Karpas-422 (cell line): Measurements from ENCODE around the gene SPEF2. TPM values are rescaled to one million over a fixed set of nuclear protein-coding genes. Genes with fewer than 3 reads are reported as not detected.

Source experiments
- DNase-seq: peaks from one replicate; pipeline ENCODE4 v3.0.0-alpha.2; 2015
- H2AFZ ChIP-seq: fragments of 200-600 bp; sonication (generic); 2 replicates; pipeline ENCODE4 v1.6.1; 2014; ENCODE audit warnings: antibody characterized with exemption, low read length, mixed read lengths
- H3K27ac ChIP-seq: fragments of 200-600 bp; sonication (generic); 2 replicates; pipeline ENCODE4 v1.5.1; 2014; ENCODE audit warnings: mild to moderate bottlenecking, low read length, moderate library complexity
- H3K27me3 ChIP-seq: fragments of 200-600 bp; sonication (generic); 2 replicates; pipeline ENCODE4 v1.6.1; 2014; ENCODE audit warnings: low read length, mixed read lengths
- H3K36me3 ChIP-seq: fragments of 200-600 bp; sonication (generic); 2 replicates; pipeline ENCODE4 v1.6.1; 2014; ENCODE audit warnings: low read length, mixed read lengths; ENCODE audit not compliant: insufficient read depth
- H3K4me1 ChIP-seq: fragments of 200-600 bp; sonication (generic); 2 replicates; pipeline ENCODE4 v1.6.1; 2014; ENCODE audit warnings: mild to moderate bottlenecking, low read length, mixed read lengths
- H3K4me2 ChIP-seq: fragments of 200-600 bp; sonication (generic); 2 replicates; pipeline ENCODE4 v1.6.1; 2014; ENCODE audit warnings: low read length, low read depth, mild to moderate bottlenecking; ENCODE audit not compliant: poor library complexity, severe bottlenecking
- H3K4me3 ChIP-seq: fragments of 200-600 bp; sonication (generic); 2 replicates; pipeline ENCODE4 v1.5.1; 2014; ENCODE audit warnings: mild to moderate bottlenecking, antibody characterized with exemption, low read length, mixed read lengths
- H3K79me2 ChIP-seq: fragments of 200-600 bp; sonication (generic); 2 replicates; pipeline ENCODE4 v1.6.1; 2014; ENCODE audit warnings: mild to moderate bottlenecking, low read length, mixed read lengths
- H3K9ac ChIP-seq: fragments of 200-600 bp; sonication (generic); 2 replicates; pipeline ENCODE4 v1.6.0; 2014; ENCODE audit warnings: low read length
- H3K9me2 ChIP-seq: fragments of 200-600 bp; sonication (generic), shearing (Covaris generic); replicated peaks from 2 replicates; pipeline ENCODE4 v1.6.0; 2014; ENCODE audit warnings: mild to moderate bottlenecking, low read length, moderate library complexity; ENCODE audit not compliant: insufficient read depth
- H3K9me3 ChIP-seq: fragments of 300-700, 200-600 bp; sonication (generic); 2 replicates; pipeline ENCODE4 v1.6.1; 2014; ENCODE audit warnings: low read length, mixed read lengths
- H4K20me1 ChIP-seq: fragments of 200-600 bp; sonication (generic); 2 replicates; pipeline ENCODE4 v1.6.1; 2014; ENCODE audit warnings: mild to moderate bottlenecking, antibody characterized with exemption, low read length, low read depth; ENCODE audit not compliant: insufficient read depth
- total RNA-seq: library from RNA; depleted of rRNA; stranded (reverse); fragments of >200 nt; shearing (Covaris generic); gene quantifications from 2 replicates; pipeline ENCODE4 v1.2.3, GENCODE V29; 2014; ENCODE audit warnings: low replicate concordance

Gene SPEF2
- total RNA-seq, 1 experiment from 2014 or later, result not detected

- no peaks in the 10 kb centered on the region for H3K9me3 ChIP-seq
- H4K20me1 ChIP-seq, result no peaks in the 10 kb centered on the region
- H3K4me2 ChIP-seq, result no peak overlapping the region
- no peaks in the 10 kb centered on the region for H3K9me2 ChIP-seq
- H3K4me1 ChIP-seq, result no peaks in the 10 kb centered on the region
- no peak overlapping the region for H2AFZ ChIP-seq
- no peak overlapping the region for H3K27ac ChIP-seq
- no peaks in the 10 kb centered on the region for H3K79me2 ChIP-seq
- no peaks in the 10 kb centered on the region for H3K36me3 ChIP-seq
- DNase-seq, result no peak
- no peaks in the 10 kb centered on the region for H3K27me3 ChIP-seq
- H3K4me3 ChIP-seq, result no peak overlapping the region
- no peak overlapping the region for H3K9ac ChIP-seq
Measured at GRCh38 chr5:35761541-35761940, 143.9 kb downstream of the SPEF2 start.

GRCh38 chr5:35762368-35762767, 144.7 kb downstream of the SPEF2 start:
- Histone ChIP-seq H3K27ac (no peak overlapping the region), H3K4me2 (no peak overlapping the region), H3K9ac (no peak overlapping the region), H3K4me1 (no peaks in the 10 kb centered on the region), H3K9me3 (no peaks in the 10 kb centered on the region), H3K27me3 (no peaks in the 10 kb centered on the region), H4K20me1 (no peaks in the 10 kb centered on the region), H3K4me3 (no peak overlapping the region), H3K79me2 (no peaks in the 10 kb centered on the region), H2AFZ (no peak overlapping the region), H3K9me2 (no peaks in the 10 kb centered on the region), H3K36me3 (no peaks in the 10 kb centered on the region)
- no peak for DNase-seq

DNA sequence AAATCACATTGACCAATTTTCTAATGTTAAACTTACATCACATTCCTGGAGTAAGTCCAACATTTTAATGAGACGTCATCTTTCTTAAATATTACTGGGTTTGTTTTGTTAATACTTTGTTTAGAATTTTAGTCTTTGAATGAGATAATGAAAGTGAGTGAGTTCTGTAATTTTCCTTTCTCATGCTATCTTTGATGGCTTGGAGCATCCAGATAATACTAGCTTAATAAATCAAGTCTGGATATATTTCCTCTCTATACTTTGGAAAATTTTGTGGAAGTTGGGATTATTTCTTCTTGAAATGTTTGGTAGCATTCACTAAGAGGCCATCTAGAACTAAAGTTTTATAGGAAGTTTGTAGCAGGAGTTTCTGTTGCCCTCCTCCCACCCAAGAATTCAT, 148.3 kb downstream of the SPEF2 start:
- H4K20me1 ChIP-seq, result no peaks in the 10 kb centered on the region
- no peaks in the 10 kb centered on the region for H3K9me2 ChIP-seq
- no peaks in the 10 kb centered on the region for H3K9me3 ChIP-seq
- H3K36me3 ChIP-seq, result no peaks in the 10 kb centered on the region
- H3K27ac ChIP-seq, result no peak overlapping the region
- no peak overlapping the region for H3K9ac ChIP-seq
- DNase-seq, result no peak
- H3K4me1 ChIP-seq, result no peaks in the 10 kb centered on the region
- no peak overlapping the region for H3K4me3 ChIP-seq
- no peak overlapping the region for H2AFZ ChIP-seq
- H3K79me2 ChIP-seq, result no peaks in the 10 kb centered on the region
- H3K4me2 ChIP-seq, result no peak overlapping the region
- no peaks in the 10 kb centered on the region for H3K27me3 ChIP-seq

DNA sequence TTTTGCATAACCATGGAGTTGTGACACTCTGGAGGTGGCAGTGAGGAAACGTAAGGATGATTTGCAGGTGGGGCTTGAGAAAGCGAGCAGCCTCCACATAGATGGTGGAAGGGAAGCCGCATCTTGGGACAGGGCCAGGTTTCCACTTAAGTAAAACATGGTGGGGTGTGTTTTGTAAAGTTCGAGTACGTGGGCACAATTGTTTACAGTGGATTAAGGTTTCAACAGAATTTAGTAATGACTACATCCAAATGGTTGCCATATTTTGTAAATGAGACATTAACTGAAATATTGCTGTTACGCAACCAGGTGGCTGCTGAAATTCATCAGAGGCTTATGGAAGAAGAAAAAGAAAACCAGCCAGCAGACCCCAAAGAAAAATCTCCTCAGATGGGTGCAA, 153.6 kb downstream of the SPEF2 start:
- H2AFZ ChIP-seq, result no peak overlapping the region
- H3K4me2 ChIP-seq, result no peak overlapping the region
- H4K20me1 ChIP-seq, result no peaks in the 10 kb centered on the region
- H3K36me3 ChIP-seq, result no peaks in the 10 kb centered on the region
- no peaks in the 10 kb centered on the region for H3K9me2 ChIP-seq
- H3K27me3 ChIP-seq, result no peaks in the 10 kb centered on the region
- DNase-seq, result no peak
- no peak overlapping the region for H3K9ac ChIP-seq
- no peaks in the 10 kb centered on the region for H3K79me2 ChIP-seq
- H3K4me3 ChIP-seq, result no peak overlapping the region
- H3K4me1 ChIP-seq, result no peaks in the 10 kb centered on the region
- no peak overlapping the region for H3K27ac ChIP-seq
- H3K9me3 ChIP-seq, result no peaks in the 10 kb centered on the region

DNA sequence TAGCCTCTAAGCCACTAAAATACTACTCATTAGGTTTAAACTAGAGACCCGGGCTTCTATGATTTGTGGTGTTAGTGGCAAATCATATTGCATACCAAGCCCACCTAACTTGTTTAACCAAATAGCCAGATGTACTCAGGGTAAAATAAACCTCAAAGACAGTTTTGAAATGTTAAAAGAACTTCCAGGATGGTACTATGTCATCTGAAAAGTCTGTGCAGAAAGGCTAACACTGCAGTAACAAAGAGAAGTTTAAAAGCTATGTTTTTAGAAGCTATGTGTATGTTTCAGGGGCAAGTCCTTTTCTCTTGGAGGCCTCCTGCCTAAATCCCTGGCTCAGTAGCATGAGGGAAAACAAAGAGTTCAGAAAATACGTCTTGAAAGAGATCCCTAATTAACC, 154.2 kb downstream of the SPEF2 start:
- DNase-seq, result no peak
- no peaks in the 10 kb centered on the region for H3K4me1 ChIP-seq
- H3K9me2 ChIP-seq, result no peaks in the 10 kb centered on the region
- no peaks in the 10 kb centered on the region for H3K79me2 ChIP-seq
- H3K27ac ChIP-seq, result no peak overlapping the region
- no peaks in the 10 kb centered on the region for H3K36me3 ChIP-seq
- H3K27me3 ChIP-seq, result no peaks in the 10 kb centered on the region
- no peaks in the 10 kb centered on the region for H3K9me3 ChIP-seq
- no peak overlapping the region for H2AFZ ChIP-seq
- no peak overlapping the region for H3K4me2 ChIP-seq
- H3K4me3 ChIP-seq, result no peak overlapping the region
- no peak overlapping the region for H3K9ac ChIP-seq
- H4K20me1 ChIP-seq, result no peaks in the 10 kb centered on the region

DNA sequence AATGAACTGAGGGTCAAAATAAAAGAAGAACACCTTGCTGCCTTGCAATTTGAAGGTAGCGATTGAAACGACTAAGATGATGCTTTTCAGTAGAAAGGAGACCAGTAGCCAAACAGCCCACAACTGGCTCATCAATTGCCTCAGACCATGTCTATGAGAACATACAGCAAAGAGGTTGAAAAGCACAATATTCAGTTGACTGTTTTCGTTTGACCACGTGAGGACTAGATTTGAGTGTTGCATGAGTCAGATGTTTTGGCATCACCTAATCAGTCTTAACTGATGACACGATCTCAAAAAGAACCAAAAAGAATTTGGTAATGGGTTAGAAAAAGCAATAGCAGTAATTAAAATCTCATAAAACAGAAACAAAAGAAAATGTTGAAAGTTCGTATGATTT, 156.3 kb downstream of the SPEF2 start:
- H3K9me3 ChIP-seq, result no peaks in the 10 kb centered on the region
- H3K9me2 ChIP-seq, result no peaks in the 10 kb centered on the region
- no peaks in the 10 kb centered on the region for H3K36me3 ChIP-seq
- no peak for DNase-seq
- H3K27me3 ChIP-seq, result no peaks in the 10 kb centered on the region
- H3K4me3 ChIP-seq, result no peak overlapping the region
- no peak overlapping the region for H2AFZ ChIP-seq
- H3K79me2 ChIP-seq, result no peaks in the 10 kb centered on the region
- no peak overlapping the region for H3K4me2 ChIP-seq
- H3K27ac ChIP-seq, result no peak overlapping the region
- H3K9ac ChIP-seq, result no peak overlapping the region
- no peaks in the 10 kb centered on the region for H4K20me1 ChIP-seq
- H3K4me1 ChIP-seq, result no peaks in the 10 kb centered on the region

GRCh38 chr5:35776757-35777156, 159.1 kb downstream of the SPEF2 start:
- no peaks in the 10 kb centered on the region for H3K4me1 ChIP-seq

GRCh38 chr5:35777358-35778087, 159.9 kb downstream of the SPEF2 start:
- no peak overlapping the region for H2AFZ ChIP-seq
- H4K20me1 ChIP-seq, result no peaks in the 10 kb centered on the region
- no peaks in the 10 kb centered on the region for H3K79me2 ChIP-seq
- no peaks in the 10 kb centered on the region for H3K9me3 ChIP-seq
- no peak overlapping the region for H3K27ac ChIP-seq
- no peaks in the 10 kb centered on the region for H3K27me3 ChIP-seq
- H3K9ac ChIP-seq, result no peak overlapping the region
- H3K4me1 ChIP-seq, result no peaks in the 10 kb centered on the region
- DNase-seq, result peak; percentile 86
- no peak overlapping the region for H3K4me3 ChIP-seq
- no peaks in the 10 kb centered on the region for H3K36me3 ChIP-seq
- no peaks in the 10 kb centered on the region for H3K9me2 ChIP-seq
- no peak overlapping the region for H3K4me2 ChIP-seq

More at GRCh38 chr5:35776757-35777156, 159.1 kb downstream of the SPEF2 start:
- H3K9me2 ChIP-seq, result no peaks in the 10 kb centered on the region
- no peak overlapping the region for H3K27ac ChIP-seq
- H3K4me2 ChIP-seq, result no peak overlapping the region
- H3K79me2 ChIP-seq, result no peaks in the 10 kb centered on the region
- H4K20me1 ChIP-seq, result no peaks in the 10 kb centered on the region
- no peak overlapping the region for H2AFZ ChIP-seq
- H3K36me3 ChIP-seq, result no peaks in the 10 kb centered on the region
- H3K9ac ChIP-seq, result no peak overlapping the region
- no peaks in the 10 kb centered on the region for H3K9me3 ChIP-seq
- DNase-seq, result no peak
- no peaks in the 10 kb centered on the region for H3K27me3 ChIP-seq
- H3K4me3 ChIP-seq, result no peak overlapping the region
